Fibroblast of mammary gland (primary cell): Measurements from ENCODE around the gene ADAMTS13.

Experiments used
- DNase-seq: peaks from one replicate; pipeline ENCODE4 v3.0.0-alpha.2; 2010; ENCODE audit warnings: low read depth
- H3K4me3 ChIP-seq: 2 replicates; pipeline ENCODE4 v1.5.1; 2011; ENCODE audit warnings: low read depth, mild to moderate bottlenecking, low read length, moderate library complexity; ENCODE audit not compliant: control insufficient read depth
- CTCF ChIP-seq: conservative IDR thresholded peaks from 2 replicates; pipeline ENCODE4 v1.5.1; 2011; ENCODE audit warnings: low read depth, low read length, inconsistent platforms; ENCODE audit not compliant: control insufficient read depth, insufficient read depth

Gene ADAMTS13

GRCh38 chr9:133474215-133474614, 52.0 kb downstream of the ADAMTS13 start:
- TF ChIP-seq CTCF: no peak
- DNase-seq: no peak
- no peak overlapping the region for H3K4me3 ChIP-seq

DNA sequence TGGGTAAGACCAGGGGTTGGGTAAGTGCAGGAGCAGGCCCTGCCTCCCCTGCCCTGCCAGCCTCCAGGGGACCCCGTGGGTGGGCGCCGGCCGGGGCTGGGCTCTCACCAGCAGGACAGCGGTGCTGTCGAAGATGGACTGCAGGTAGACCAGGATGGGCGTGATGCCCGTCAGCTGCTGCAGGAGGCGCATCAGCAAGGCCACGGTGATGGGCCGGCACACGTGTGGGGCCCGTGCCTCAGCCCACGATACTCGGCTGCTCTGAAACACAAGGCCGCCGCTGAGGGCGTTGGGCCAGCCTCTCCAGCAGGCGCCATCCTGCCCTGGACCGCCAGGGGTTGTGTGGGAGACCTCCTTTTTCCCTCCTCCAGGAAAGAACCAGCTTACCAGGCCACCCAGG, 52.7 kb downstream of the ADAMTS13 start:
- no peak for DNase-seq
- TF ChIP-seq CTCF: no peak
- H3K4me3 ChIP-seq: no peak overlapping the region

DNA sequence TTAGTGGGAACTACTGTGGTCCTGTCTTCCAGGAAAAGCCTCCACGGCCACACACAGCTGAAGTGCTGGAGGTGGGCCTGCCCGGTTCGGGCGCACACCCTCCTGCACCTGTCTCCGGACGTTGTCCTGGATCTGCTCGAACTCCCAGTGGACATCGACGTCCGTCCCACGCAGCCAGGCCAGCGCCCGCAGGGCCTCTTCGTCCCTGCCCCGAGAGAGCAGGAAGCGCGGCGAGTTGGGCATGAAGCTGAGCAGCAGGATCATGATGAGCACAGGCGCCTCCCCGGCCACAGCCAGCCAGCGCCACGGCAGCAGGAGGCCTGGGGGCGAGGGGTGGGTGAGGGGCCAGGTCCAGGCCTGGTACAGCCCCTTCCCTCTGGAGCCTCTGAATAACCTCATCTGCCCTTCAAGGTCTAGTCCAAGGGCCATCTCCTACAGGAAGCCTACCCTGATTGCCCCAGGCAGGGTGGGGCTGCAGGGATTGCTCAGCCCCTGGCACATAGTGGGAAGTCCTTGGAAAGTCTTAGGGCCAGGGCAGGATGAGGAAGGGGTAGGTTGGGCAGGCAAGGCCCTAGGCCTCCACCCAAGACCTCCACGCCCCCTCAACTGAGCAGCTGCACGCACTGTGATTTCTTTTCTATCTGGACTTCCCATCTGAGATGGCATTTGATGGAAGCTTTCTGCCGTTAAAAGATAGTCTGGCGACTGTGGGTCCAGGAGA, 53.3 kb downstream of the ADAMTS13 start:
- TF ChIP-seq CTCF: no peak
- DNase-seq: no peak
- H3K4me3 ChIP-seq: no peak overlapping the region

GRCh38 chr9:133476036-133476931, 54.1 kb downstream of the ADAMTS13 start:
- H3K4me3 ChIP-seq: no peak overlapping the region
- TF ChIP-seq CTCF: no peak
- no peak for DNase-seq

DNA sequence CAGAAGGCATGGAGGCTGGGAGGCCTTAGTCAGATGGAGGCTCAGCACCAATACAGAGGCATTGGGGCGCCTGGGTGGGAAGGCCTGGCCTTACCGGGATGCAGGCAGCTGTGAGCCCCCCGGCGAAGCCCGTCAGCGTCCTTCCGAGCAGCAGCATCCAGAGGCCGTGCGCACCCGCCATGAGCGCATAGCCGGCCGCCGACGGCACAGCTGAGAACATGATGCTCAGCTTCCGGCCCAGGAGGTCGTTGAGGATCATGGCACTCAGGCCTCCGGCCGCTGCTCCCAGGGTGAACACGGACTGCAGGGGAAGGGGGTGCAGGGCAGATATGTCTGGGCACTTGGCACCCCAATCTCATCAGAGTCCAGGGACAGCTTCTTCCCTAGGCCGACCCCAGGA, 54.8 kb downstream of the ADAMTS13 start:
- TF ChIP-seq CTCF: no peak
- DNase-seq: no peak
- no peak overlapping the region for H3K4me3 ChIP-seq

- no peak overlapping the region for H3K4me3 ChIP-seq
- TF ChIP-seq CTCF: no peak
- no peak for DNase-seq
Measured at GRCh38 chr9:133477461-133477860, 55.3 kb downstream of the ADAMTS13 start.
